PC-3 (cell line): ENCODE data around the gene YLPM1. TPM values are rescaled to one million over a fixed set of nuclear protein-coding genes. Genes with fewer than 3 reads are reported as not detected.

Experiments used
- ATAC-seq: fragments of 200-7000 bp; cut with Tn5 transposase; 2 replicates; pipeline ENCODE4 v1.9.1; 2020; ENCODE audit warnings: mild to moderate bottlenecking, moderate library complexity
- BruUV-seq: library from RNA; stranded (reverse); fragments of 400-500 nt; replicated peaks from 2 replicates; lab custom pipeline; 2021; lab: Mats Ljungman, UMichigan
- CTCF ChIA-PET: fragments of 300-600 bp; sonication (Branson Sonifier 250); formaldehyde crosslinking; loops from one replicate; lab custom pipeline; 2022; ENCODE audit warnings: antibody characterized with exemption; lab: Charles Lee
- POLR2A ChIA-PET: fragments of 300-600 bp; sonication (Branson Sonifier 250); formaldehyde crosslinking; loops from one replicate; lab custom pipeline; 2022; ENCODE audit warnings: antibody characterized with exemption; ENCODE audit not compliant: unreplicated experiment; lab: Charles Lee
- DNase-seq: peaks from one replicate; pipeline ENCODE4 v3.0.0-alpha.2; 2015
- H2AFZ ChIP-seq: fragments of 300-600 bp; sonication (generic); 2 replicates; pipeline ENCODE4 v1.6.0; 2016; ENCODE audit warnings: antibody characterized with exemption, low read length
- H3F3A ChIP-seq: fragments of 300-600 bp; sonication (generic); one replicate; pipeline ENCODE4 v1.6.0; 2017; ENCODE audit warnings: antibody characterized with exemption, low read length, control low read depth, mild to moderate bottlenecking; ENCODE audit not compliant: unreplicated experiment
- H3K27ac ChIP-seq: fragments of 300-600 bp; sonication (generic); 2 replicates; pipeline ENCODE4 v1.5.1; 2016; ENCODE audit warnings: mild to moderate bottlenecking, low read length
- H3K27me3 ChIP-seq: fragments of 300-600 bp; sonication (generic); 2 replicates; pipeline ENCODE4 v1.6.1; 2016; ENCODE audit warnings: low read length, mixed read lengths
- H3K36me3 ChIP-seq: fragments of 300-600 bp; sonication (generic); 2 replicates; pipeline ENCODE4 v1.6.1; 2016; ENCODE audit warnings: low read depth, mixed run types, low read length, mixed read lengths
- H3K4me1 ChIP-seq: fragments of 300-600 bp; sonication (generic); 2 replicates; pipeline ENCODE4 v1.5.1; 2016; ENCODE audit warnings: low read length; ENCODE audit not compliant: insufficient read depth
- H3K4me2 ChIP-seq: fragments of 300-600 bp; sonication (generic); 2 replicates; pipeline ENCODE4 v1.6.0; 2016; ENCODE audit warnings: low read length
- H3K4me3 ChIP-seq: fragments of 300-600 bp; sonication (generic); 2 replicates; pipeline ENCODE4 v1.5.1; 2016; ENCODE audit warnings: mild to moderate bottlenecking, low read length, mixed read lengths
- H3K79me2 ChIP-seq: fragments of 300-600 bp; sonication (generic); 2 replicates; pipeline ENCODE4 v1.6.1; 2017; ENCODE audit warnings: low read length, mixed read lengths
- H3K9ac ChIP-seq: fragments of 300-600 bp; sonication (generic); 2 replicates; pipeline ENCODE4 v1.6.0; 2016; ENCODE audit warnings: mild to moderate bottlenecking, low read length
- H3K9me2 ChIP-seq: fragments of 300-600 bp; sonication (generic); replicated peaks from 2 replicates; pipeline ENCODE4 v1.6.1; 2016; ENCODE audit warnings: mixed run types, low read length, mixed read lengths
- H3K9me3 ChIP-seq: fragments of 300-600 bp; sonication (generic); 2 replicates; pipeline ENCODE4 v1.6.1; 2016; ENCODE audit warnings: low read length, mixed read lengths
- H4K20me1 ChIP-seq: fragments of 300-600 bp; sonication (generic); 2 replicates; pipeline ENCODE4 v1.6.1; 2016; ENCODE audit warnings: low read length, mixed read lengths
- EZH2 ChIP-seq: fragments of 300-600 bp; sonication (generic); IDR thresholded peaks from one replicate; pipeline ENCODE4 v1.6.1; 2017; ENCODE audit warnings: antibody characterized with exemption, mild to moderate bottlenecking, low read length; ENCODE audit not compliant: unreplicated experiment
- EZH2phosphoT487 ChIP-seq: fragments of 300-600 bp; sonication (generic); IDR thresholded peaks from 2 replicates; pipeline ENCODE4 v1.6.1; 2018; ENCODE audit warnings: mild to moderate bottlenecking, antibody characterized with exemption, low read length, borderline replicate concordance
- intact Hi-C: fragments of 100-400 bp; cut with micrococcal nuclease; formaldehyde crosslinking; loops from 2 replicates; pipeline ENCODE4 v1.9.0; 2023
- total RNA-seq: library from RNA; depleted of rRNA; stranded (reverse); fragments of >200 nt; gene quantifications from 2 replicates; pipeline ENCODE4 v1.2.3, GENCODE V29; 2014
- TF ChIP-seq, protein P1 (sequence below): fragments of 300-600 bp; sonication (generic); conservative IDR thresholded peaks from 2 replicates; pipeline ENCODE4 v1.5.1; 2017; ENCODE audit warnings: antibody characterized with exemption, low read depth, mild to moderate bottlenecking, low read length

YLPM1 gene
- total RNA-seq, 1 experiment from 2014 or later: 25.1 TPM

DNA sequence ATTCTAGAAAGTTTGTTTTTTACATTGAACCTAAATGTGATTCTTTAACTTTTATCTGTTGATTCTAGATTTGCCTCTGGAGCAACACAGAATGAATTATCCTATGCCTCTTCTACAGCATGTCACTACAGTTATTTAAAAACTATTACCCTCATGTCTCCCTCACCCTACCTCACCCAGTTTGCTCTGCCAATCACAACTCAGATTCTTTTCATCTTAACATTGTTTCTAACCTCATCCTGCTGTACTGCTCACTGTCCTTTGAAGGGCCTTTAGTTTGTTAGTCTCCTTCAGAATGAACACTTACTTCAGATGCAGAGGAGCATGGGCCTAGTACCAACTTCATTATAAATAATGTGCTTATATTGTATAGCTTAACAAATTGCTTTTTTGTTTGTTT, 21.5 kb downstream of the YLPM1 start:
- Histone ChIP-seq H3K9me3 (no peaks in the 10 kb centered on the region), H4K20me1 (no peaks in the 10 kb centered on the region; the same call in 1 of the 2 replicates), H2AFZ (no peak overlapping the region), H3K9me2 (no peaks in the 10 kb centered on the region), H3K4me2 (no peak overlapping the region), H3K27me3 (no peaks in the 10 kb centered on the region), H3K4me1 (no peaks in the 10 kb centered on the region), H3K4me3 (no peak overlapping the region), H3K79me2 (peaks cover 6% of the 10 kb centered on the region; the same call in 1 of the 2 replicates), H3F3A (no peaks in the 10 kb centered on the region), H3K9ac (no peak overlapping the region), H3K27ac (no peak overlapping the region), H3K36me3 (peaks cover 55% of the 10 kb centered on the region)
- ATAC-seq: no peak
- ChIA-PET POLR2A (no interaction called here), CTCF (no interaction called here)
- intact Hi-C loops: no loop called here
- no peak for DNase-seq
- no TSS peak for BruUV-seq
- TF ChIP-seq EZH2 (no peak), EZH2phosphoT487 (no peak)
- TF ChIP-seq, protein P1, sequence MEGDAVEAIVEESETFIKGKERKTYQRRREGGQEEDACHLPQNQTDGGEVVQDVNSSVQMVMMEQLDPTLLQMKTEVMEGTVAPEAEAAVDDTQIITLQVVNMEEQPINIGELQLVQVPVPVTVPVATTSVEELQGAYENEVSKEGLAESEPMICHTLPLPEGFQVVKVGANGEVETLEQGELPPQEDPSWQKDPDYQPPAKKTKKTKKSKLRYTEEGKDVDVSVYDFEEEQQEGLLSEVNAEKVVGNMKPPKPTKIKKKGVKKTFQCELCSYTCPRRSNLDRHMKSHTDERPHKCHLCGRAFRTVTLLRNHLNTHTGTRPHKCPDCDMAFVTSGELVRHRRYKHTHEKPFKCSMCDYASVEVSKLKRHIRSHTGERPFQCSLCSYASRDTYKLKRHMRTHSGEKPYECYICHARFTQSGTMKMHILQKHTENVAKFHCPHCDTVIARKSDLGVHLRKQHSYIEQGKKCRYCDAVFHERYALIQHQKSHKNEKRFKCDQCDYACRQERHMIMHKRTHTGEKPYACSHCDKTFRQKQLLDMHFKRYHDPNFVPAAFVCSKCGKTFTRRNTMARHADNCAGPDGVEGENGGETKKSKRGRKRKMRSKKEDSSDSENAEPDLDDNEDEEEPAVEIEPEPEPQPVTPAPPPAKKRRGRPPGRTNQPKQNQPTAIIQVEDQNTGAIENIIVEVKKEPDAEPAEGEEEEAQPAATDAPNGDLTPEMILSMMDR: no peak

DNA sequence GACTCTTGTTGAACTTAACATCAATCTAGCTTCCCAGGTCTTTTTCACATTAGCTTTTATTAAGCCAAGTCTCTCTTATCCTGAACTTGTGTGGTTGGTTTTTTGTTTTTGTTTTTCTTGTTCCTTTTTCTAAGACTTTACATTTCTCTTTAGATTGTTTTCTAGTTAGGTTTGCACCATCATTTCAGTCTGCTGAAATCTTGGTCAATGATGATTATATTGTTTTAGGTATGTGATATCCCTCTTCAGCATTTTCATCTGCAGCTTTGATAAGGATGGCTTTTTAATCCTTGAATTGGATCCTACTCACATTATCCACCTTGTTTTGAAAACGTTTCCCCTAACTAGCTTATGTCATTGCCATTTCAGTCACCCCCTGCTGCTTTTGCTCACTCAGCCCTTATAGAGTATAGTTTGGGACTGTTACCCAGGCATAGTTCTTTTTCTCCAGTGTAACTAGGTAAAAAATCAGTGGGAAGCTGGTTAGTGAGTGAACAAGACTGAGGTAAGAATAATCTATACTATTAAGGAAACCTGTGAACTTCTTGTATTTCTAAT, 22.0 kb downstream of the YLPM1 start:
- Histone ChIP-seq H3K9me2 (no peaks in the 10 kb centered on the region), H3K27me3 (no peaks in the 10 kb centered on the region), H3F3A (no peaks in the 10 kb centered on the region), H2AFZ (no peak overlapping the region), H3K9me3 (no peaks in the 10 kb centered on the region), H3K27ac (no peak overlapping the region), H3K4me2 (no peak overlapping the region), H3K4me3 (no peak overlapping the region), H3K9ac (no peak overlapping the region), H3K79me2 (peaks cover 9% of the 10 kb centered on the region; the same call in 1 of the 2 replicates), H4K20me1 (no peaks in the 10 kb centered on the region; the same call in 1 of the 2 replicates), H3K4me1 (no peaks in the 10 kb centered on the region), H3K36me3 (peaks cover 53% of the 10 kb centered on the region)
- DNase-seq: no peak
- no TSS peak for BruUV-seq
- no peak for ATAC-seq
- ChIA-PET CTCF (no interaction called here), POLR2A (no interaction called here)
- TF ChIP-seq, protein P1: no peak
- no peak for TF ChIP-seq EZH2
- no peak for TF ChIP-seq EZH2phosphoT487
- intact Hi-C loops: no loop called here

DNA sequence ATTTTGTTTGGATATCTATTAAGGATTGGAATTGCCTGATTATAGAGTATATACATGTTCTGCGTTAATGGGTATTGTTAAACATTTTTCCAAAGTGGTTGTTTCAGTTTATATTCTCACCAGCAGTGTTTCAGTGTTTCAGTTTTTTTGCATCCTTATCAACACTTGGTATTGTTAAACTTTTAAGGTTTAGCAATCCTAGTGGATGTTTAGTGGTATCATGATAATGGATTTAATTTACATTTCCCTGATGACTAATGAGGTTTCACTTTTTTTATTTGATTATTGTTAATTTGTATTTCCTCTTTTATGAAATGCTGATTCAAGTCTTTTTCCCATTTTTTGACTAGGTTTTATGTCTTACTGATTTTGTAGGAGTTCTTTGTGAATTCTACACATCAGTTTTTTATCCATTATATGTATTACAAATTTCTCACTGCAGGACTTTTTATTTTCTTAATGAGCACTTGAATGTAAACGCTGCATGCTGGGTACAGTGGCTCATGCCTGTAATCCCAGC, 23.7 kb downstream of the YLPM1 start:
- no peak overlapping the region for H2AFZ ChIP-seq
- H3K79me2 ChIP-seq: peaks cover 15% of the 10 kb centered on the region; the same call in 1 of the 2 replicates

More for the DNA sequence above, 23.7 kb downstream of the YLPM1 start:
- no peaks in the 10 kb centered on the region for H3F3A ChIP-seq
- ATAC-seq (no peak), DNase-seq (no peak)
- H3K9me2 ChIP-seq: no peaks in the 10 kb centered on the region
- no peak overlapping the region for H3K9ac ChIP-seq
- no peaks in the 10 kb centered on the region for H3K27me3 ChIP-seq
- intact Hi-C loops: no loop called here
- H3K4me1 ChIP-seq: no peaks in the 10 kb centered on the region
- POLR2A ChIA-PET: no interaction called here
- CTCF ChIA-PET: no interaction called here
- no peaks in the 10 kb centered on the region for H3K9me3 ChIP-seq
- no peak for TF ChIP-seq EZH2
- no peak for TF ChIP-seq EZH2phosphoT487
- TF ChIP-seq, protein P1: no peak
- no peak overlapping the region for H3K4me2 ChIP-seq
- peaks cover 35% of the 10 kb centered on the region for H3K36me3 ChIP-seq
- H4K20me1 ChIP-seq: no peaks in the 10 kb centered on the region; the same call in 1 of the 2 replicates
- H3K4me3 ChIP-seq: no peak overlapping the region
- BruUV-seq: no TSS peak
- no peak overlapping the region for H3K27ac ChIP-seq
